GM18867 (cell line): Measurements from ENCODE around the gene HHATL.

ENCODE experiments used
- ATAC-seq: cut with Tn5 transposase; IDR thresholded peaks from one replicate; pipeline ENCODE4 v1.9.1; 2021; ENCODE audit warnings: mild to moderate bottlenecking, moderate library complexity; ENCODE audit not compliant: unreplicated experiment

The HHATL gene

GRCh38 chr3:42713747-42714146, 11.1 kb upstream of the HHATL start:
- ATAC-seq, result no peak

- no peak for ATAC-seq
Observed at GRCh38 chr3:42712688-42713372, 10.2 kb upstream of the HHATL start.

DNA sequence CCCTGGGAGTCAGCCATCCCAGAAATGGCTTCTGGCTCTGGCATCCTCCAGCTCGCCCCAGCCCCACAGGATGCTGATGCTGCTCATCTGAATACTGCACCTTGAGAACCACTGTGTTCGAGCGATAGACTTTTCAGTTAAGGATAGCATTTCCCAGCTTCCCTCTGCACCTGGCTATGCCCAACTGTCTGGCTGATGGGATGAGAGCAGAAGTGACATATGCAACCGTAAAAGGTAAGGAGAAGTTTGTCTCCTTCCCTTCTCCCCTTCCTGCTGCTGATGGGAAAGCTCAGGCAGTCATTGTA, 9.7 kb upstream of the HHATL start:
- ATAC-seq, result no peak

GRCh38 chr3:42711491-42712343, 9.1 kb upstream of the HHATL start:
- ATAC-seq, result no peak

GRCh38 chr3:42710323-42711021, 7.9 kb upstream of the HHATL start:
- no peak for ATAC-seq

- ATAC-seq, result no peak
Observed at GRCh38 chr3:42709621-42710020, 7.0 kb upstream of the HHATL start.

DNA sequence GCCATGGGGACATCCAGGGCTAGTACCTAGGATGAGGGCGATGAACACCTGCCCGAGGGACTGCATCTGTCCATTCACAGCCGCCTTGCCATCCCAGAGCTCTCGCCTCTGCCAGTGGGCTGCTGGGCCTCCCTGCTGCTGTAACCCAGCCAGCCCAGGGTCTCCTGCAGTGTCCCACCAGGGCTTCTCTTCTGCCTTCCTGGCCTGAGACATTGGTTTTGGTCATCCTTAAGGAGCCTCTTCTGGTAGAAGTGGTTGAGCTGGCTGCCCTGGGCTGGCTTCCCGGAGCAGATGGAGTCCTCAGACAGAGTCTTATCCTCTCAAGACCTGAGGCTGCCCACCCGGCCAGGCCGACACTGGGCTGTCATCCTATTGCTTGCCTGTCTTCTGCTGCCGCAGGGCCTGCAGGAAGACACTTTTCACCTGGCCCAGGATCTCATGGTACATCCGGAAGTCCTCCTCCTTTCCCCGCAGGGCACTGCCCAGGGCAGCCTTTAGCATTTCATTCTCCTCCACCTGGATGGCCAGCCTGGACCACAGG, 6.1 kb upstream of the HHATL start:
- no peak for ATAC-seq

DNA sequence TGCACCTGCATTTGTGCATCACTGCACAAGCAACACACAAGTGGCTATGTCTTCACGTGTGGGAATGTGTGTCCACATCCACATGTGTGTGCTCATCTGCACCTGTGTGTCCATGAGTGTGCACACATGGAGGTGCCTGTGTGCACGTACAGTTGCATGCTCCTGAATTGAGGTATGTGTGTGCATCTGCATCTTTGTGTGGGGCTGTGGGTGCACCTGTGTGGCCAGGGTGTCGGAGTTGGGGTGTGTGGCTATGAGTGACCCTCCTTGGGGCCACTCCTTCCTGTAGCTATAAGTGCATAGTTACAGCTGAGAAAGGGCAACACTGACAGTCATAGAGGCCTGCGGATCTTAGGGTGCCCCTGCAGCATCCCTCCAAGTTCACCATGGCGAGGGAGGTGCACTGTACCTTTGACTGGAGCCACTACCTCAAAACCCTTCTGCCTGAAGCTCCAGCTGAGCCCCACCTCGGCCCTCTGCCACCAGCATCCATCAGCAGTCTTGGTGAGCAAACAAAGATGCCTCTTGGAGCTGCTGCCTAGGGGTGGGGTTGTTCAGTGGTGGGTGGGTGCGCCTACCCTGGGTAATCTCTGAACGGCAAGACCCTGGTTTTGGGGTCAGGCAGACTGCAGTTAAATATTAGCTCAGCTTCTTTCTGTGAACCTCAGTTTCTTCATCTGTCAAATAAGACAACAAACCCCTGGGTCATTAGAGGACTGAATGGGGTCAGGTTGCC, 5.2 kb upstream of the HHATL start:
- no peak for ATAC-seq

- ATAC-seq, result no peak
Observed at GRCh38 chr3:42706721-42707619, 4.4 kb upstream of the HHATL start.

DNA sequence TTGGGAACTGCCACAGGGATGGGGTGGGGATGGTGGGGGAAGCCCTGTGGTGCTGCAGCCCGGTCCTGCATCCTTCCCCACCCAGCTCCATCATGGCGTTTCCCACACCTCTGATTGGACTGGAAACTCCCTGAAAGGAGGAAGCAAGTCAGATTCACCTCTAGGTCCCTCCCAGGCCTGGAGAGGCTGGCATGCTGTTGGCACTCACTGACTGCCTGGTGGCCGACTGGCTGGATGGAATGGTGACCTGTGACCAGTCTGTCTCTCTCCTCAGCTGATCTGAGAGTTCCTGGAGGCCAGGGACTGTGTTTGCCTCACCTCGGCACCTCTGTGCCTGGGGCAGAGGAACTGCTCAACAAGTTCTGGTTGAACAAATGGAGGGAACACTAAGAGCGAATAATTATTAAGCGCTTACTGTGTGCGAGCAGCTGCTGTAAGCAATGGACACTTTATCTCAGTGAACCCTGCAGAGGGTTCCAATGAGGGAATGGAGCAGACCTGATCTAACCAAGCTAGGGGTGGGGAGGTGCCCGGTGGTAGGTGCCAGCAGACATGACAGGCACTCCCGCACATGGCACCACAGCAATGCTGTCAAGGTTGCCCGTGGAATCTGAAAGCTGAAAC, 3.5 kb upstream of the HHATL start:
- no peak for ATAC-seq

- no peak for ATAC-seq
Observed at GRCh38 chr3:42705058-42705767, 2.6 kb upstream of the HHATL start.

- no peak for ATAC-seq
Observed at GRCh38 chr3:42704136-42704841, 1.7 kb upstream of the HHATL start.

GRCh38 chr3:42703695-42704025, 1.1 kb upstream of the HHATL start:
- ATAC-seq, result no peak

GRCh38 chr3:42702982-42703694, 540 bp upstream of the HHATL start:
- no peak for ATAC-seq

DNA sequence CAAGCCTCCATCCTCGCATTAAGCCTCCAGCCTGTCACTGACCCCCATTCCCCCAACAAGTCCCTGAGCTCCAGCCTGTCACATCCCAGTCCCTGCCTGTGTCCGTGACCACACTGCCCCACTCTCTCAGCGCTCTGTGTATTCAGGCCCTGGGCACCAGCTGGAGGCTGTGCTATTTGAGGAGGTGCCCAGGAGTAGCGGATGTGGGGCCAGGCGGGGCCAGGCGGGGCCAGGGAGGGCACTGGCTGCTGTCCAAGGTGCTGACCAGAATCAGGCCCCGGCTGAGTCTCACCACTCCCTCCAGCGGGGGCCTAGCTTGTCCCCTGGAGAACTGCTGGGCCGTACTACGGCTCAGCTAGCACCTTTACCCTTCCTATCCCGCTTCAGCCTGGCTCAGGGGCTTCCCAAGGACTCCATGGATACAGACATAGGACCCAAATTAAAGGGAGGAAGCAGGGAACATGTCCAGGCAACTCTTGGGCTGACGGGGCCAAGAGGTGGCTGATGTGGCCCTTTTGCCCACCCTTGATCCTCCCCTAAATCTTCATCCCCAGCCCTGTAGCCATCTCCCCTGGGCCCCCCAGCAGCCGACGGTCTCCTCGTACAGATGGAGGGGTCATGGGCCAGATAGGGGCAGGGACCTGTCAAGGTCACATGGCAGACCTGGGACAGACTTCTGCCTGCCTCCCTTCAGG, 1.1 kb downstream of the HHATL start:
- ATAC-seq, result no peak

DNA sequence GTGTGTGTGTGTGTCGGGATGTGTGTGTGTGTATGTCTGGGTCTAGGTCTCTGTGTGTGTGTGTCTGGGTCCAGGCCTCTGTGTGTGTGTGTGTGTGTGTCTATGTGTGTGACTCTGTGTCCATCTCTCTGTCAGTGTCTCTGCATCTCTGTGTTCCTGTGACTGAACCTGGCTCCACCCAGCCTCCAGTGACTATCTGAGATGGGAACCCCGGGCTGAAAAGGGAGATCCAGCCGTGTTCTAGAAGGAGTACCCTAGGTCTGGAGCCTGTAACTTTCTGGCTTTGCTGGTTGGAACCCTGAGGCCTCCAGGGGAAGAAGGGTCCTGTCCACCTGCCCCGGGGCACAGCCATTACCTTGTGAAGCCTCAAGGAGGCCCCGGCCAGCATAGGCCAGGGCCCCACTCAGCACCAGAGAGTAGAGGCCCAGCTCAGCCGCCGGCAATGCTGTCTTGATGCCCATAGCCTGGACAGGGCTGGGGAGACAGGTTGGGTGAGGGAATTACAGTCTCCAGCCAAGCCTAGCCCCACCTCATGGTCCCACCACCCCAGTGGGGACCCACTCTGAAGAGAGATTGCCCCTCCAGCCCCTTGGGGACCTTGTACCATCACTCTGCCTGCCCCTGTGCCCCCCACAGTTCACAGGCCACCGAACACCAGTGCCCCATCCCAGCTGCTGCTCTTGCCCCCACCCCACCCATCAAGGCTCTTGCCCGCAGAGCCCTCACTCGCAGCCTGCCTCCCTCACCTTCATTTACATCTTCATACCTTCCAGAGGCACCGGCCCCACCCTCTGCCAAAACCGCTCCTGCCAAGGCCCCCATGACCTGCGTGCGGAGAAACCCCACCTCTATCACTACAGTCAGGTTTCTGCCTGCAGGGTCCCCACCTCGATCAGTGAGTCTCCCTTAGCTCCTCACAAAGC, 2.0 kb downstream of the HHATL start:
- ATAC-seq, result no peak
